Trophoblast cell (in vitro differentiated cells and primary cell): ENCODE results near the gene GRHPR.

ENCODE experiments used
- DNase-seq, 2 donors: peaks; one replicate each; pipeline ENCODE4 v3.0.0-alpha.2; 2016
- H2AFZ ChIP-seq: 2 replicates; pipeline ENCODE4 v1.6.1; 2013; ENCODE audit warnings: low read length, moderate library complexity, mild to moderate bottlenecking; ENCODE audit not compliant: insufficient read depth, poor library complexity
- H2AK5ac ChIP-seq: 2 replicates; pipeline ENCODE4 v1.6.1; 2013; ENCODE audit warnings: mild to moderate bottlenecking, low read length
- H2BK120ac ChIP-seq: 2 replicates; pipeline ENCODE4 v1.6.1; 2013; ENCODE audit warnings: low read length, mild to moderate bottlenecking, moderate library complexity; ENCODE audit not compliant: insufficient read depth, poor library complexity
- H2BK12ac ChIP-seq: 2 replicates; pipeline ENCODE4 v1.6.1; 2013; ENCODE audit warnings: mild to moderate bottlenecking, low read length, moderate library complexity
- H2BK5ac ChIP-seq: 2 replicates; pipeline ENCODE4 v1.6.1; 2013; ENCODE audit warnings: low read length, low read depth, moderate library complexity, mild to moderate bottlenecking; ENCODE audit not compliant: poor library complexity
- H3K14ac ChIP-seq: 2 replicates; pipeline ENCODE4 v1.6.1; 2013; ENCODE audit warnings: mild to moderate bottlenecking, low read length
- H3K18ac ChIP-seq: 2 replicates; pipeline ENCODE4 v1.6.1; 2013; ENCODE audit warnings: mild to moderate bottlenecking, low read length
- H3K23ac ChIP-seq: 2 replicates; pipeline ENCODE4 v1.6.1; 2013; ENCODE audit warnings: low read length
- H3K27ac ChIP-seq: 2 replicates; pipeline ENCODE4 v1.5.1; 2013; ENCODE audit warnings: low read depth, mild to moderate bottlenecking, inconsistent platforms, low read length, moderate library complexity
- H3K27me3 ChIP-seq: 2 replicates; pipeline ENCODE4 v1.6.1; 2013; ENCODE audit warnings: inconsistent platforms, mild to moderate bottlenecking, low read length, moderate library complexity; ENCODE audit not compliant: insufficient read depth
- H3K36me3 ChIP-seq, 2 experiments: 1 replicate in 1 of 2; 2 replicates in 1 of 2; pipeline ENCODE4 v1.6.1; 2013; ENCODE audit warnings: low read length in 2 of 2, mild to moderate bottlenecking in 2 of 2, moderate library complexity in 1 of 2; ENCODE audit not compliant: insufficient read depth in 2 of 2, control insufficient read depth in 1 of 2
- H3K4ac ChIP-seq: 2 replicates; pipeline ENCODE4 v1.6.1; 2013; ENCODE audit warnings: low read depth, mild to moderate bottlenecking, low read length, moderate library complexity
- H3K4me1 ChIP-seq, 2 experiments: 1 replicate in 1 of 2; 2 replicates in 1 of 2; pipeline ENCODE4 v1.6.1; 2013; ENCODE audit warnings: low read length in 2 of 2, mild to moderate bottlenecking in 2 of 2, moderate library complexity in 1 of 2; ENCODE audit not compliant: insufficient read depth in 2 of 2, control insufficient read depth in 1 of 2
- H3K4me2 ChIP-seq: 2 replicates; pipeline ENCODE4 v1.6.1; 2013; ENCODE audit warnings: inconsistent platforms, mild to moderate bottlenecking, low read length, moderate library complexity
- H3K4me3 ChIP-seq: 2 replicates; pipeline ENCODE4 v1.5.1; 2013; ENCODE audit warnings: mild to moderate bottlenecking, low read depth, low read length, inconsistent platforms
- H3K79me1 ChIP-seq: one replicate; pipeline ENCODE4 v1.6.1; 2013; ENCODE audit warnings: low read length
- H3K79me2 ChIP-seq: 2 replicates; pipeline ENCODE4 v1.6.1; 2013; ENCODE audit warnings: low read length, mild to moderate bottlenecking; ENCODE audit not compliant: control insufficient read depth, insufficient read depth, poor library complexity
- H3K9ac ChIP-seq: 2 replicates; pipeline ENCODE4 v1.6.1; 2013; ENCODE audit warnings: mild to moderate bottlenecking, low read length
- H3K9me3 ChIP-seq: 2 replicates; pipeline ENCODE4 v1.6.1; 2013; ENCODE audit warnings: low read depth, mild to moderate bottlenecking, control low read depth, inconsistent platforms, low read length; ENCODE audit not compliant: insufficient read depth
- H4K12ac ChIP-seq: 2 replicates; pipeline ENCODE4 v1.6.1; 2013; ENCODE audit warnings: low read depth, mild to moderate bottlenecking, low read length, moderate library complexity
- H4K8ac ChIP-seq: 2 replicates; pipeline ENCODE4 v1.6.1; 2013; ENCODE audit warnings: low read depth, mild to moderate bottlenecking, low read length, moderate library complexity
- H4K91ac ChIP-seq: one replicate; pipeline ENCODE4 v1.6.1; 2013; ENCODE audit warnings: low read depth, mild to moderate bottlenecking, low read length, moderate library complexity
- WGBS: extraction: QIAGEN DNeasy Blood & Tissue Kit; methylation state at CpG from one replicate; pipeline ENCODE4 v1.1.7; 2013; ENCODE audit warnings: missing lambda C conversion rate; ENCODE audit not compliant: insufficient read length, insufficient coverage; ENCODE audit errors: extremely low coverage; 5-methylcytosine and 5-hydroxymethylcytosine counted together

Gene GRHPR

DNA sequence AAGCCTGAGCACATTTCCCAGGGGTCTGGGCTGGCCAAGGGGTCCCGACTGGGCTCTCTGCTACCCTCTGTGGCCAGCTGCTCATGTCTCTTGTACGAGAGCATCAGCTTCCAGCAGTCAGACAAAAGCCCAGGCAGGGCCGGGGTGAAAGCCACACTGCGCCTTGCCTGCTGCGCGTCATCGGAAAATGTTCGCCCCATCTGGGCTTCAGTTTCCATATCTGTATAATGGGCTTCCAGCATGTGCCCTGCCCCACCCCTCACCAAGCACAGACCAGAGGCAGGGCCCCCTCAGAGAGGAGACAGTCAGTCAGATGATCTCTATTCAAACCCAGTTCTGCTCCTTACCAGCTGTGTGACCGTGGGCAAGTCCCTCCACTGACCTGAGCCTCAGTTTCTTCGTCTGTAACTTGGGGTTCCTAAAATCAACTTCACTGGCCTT is 8.0 kb upstream of the GRHPR start:
- no peaks in the 10 kb centered on the region for H3K9me3 ChIP-seq
- no peaks in the 10 kb centered on the region for H3K79me2 ChIP-seq
- no peak for DNase-seq
- H2BK5ac ChIP-seq, result no peak overlapping the region
- H2AK5ac ChIP-seq, result peak overlapping the region; percentile 10
- H3K79me1 ChIP-seq, result peaks cover 6% of the 10 kb centered on the region
- H4K8ac ChIP-seq, result no peak overlapping the region
- H3K27me3 ChIP-seq, result no peaks in the 10 kb centered on the region
- H3K4me3 ChIP-seq, result no peak overlapping the region
- no peak overlapping the region for H3K4ac ChIP-seq
- no peak overlapping the region for H3K9ac ChIP-seq
- no peak overlapping the region for H3K18ac ChIP-seq
- no peak overlapping the region for H2AFZ ChIP-seq
- peaks cover 12% of the 10 kb centered on the region in 2 experiments for H3K4me1 ChIP-seq
- peak overlapping the region; percentile 46 for H3K4me2 ChIP-seq
- peak overlapping the region; percentile 11 for H3K27ac ChIP-seq
- H2BK120ac ChIP-seq, result no peak overlapping the region
- no peak overlapping the region for H3K23ac ChIP-seq
- peak overlapping the region; percentile 25 for H2BK12ac ChIP-seq
- no CpG with 5 or more reads among the region's 10 CpGs for WGBS
- no peaks in the 10 kb centered on the region for H3K36me3 ChIP-seq
- no peak overlapping the region for H4K91ac ChIP-seq
- H4K12ac ChIP-seq, result no peak overlapping the region
- no peak overlapping the region for H3K14ac ChIP-seq

DNA sequence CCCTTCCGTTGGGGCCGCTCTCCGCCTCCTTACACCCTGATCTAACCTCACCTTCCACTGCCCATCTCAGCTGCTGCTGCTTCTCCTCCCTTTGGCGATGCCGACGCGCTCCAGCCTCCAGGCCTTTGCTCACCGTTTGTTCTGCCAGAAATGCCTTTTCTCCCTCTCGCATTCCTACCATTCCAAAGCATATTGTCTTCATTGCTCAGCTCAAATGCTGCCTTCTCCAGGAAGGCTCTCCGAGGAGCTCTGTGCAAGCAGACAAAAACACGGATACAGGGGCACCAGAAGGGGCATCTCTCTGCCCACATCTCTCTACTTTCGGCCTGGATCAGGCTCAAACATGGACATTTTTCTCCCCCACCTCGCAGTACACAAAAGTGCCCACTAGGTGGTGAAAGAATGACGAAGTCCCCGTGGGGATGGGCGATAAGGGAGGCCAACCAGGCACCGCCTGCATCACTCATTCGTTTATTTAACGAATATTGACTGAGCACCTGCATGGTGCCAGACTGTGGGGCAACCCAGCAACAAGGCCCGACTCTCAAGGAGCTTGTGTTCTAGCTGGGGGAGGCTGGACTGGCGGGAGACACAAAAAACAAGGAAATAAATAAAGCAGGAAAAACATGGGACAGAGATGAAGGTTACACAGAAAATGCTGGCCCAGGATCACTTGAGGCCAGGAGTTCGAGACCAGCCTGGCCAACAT is 7.3 kb upstream of the GRHPR start:
- WGBS, result no CpG with 5 or more reads among the region's 22 CpGs
- H3K79me1 ChIP-seq, result peaks cover 6% of the 10 kb centered on the region
- H4K91ac ChIP-seq, result no peak overlapping the region
- H3K79me2 ChIP-seq, result no peaks in the 10 kb centered on the region
- no peak overlapping the region for H3K4ac ChIP-seq
- H3K9ac ChIP-seq, result no peak overlapping the region
- peak overlapping the region; percentile 38 for H3K27ac ChIP-seq
- no peaks in the 10 kb centered on the region for H3K9me3 ChIP-seq
- no peak overlapping the region for H3K23ac ChIP-seq
- H4K8ac ChIP-seq, result no peak overlapping the region
- H3K4me1 ChIP-seq, result peaks cover 12% of the 10 kb centered on the region in 2 experiments
- peak; percentile 74 to 91 for DNase-seq
- peak overlapping the region; percentile 27 for H2BK120ac ChIP-seq
- H3K36me3 ChIP-seq, result no peaks in the 10 kb centered on the region
- no peak overlapping the region for H3K18ac ChIP-seq
- H2AK5ac ChIP-seq, result no peak overlapping the region
- peak overlapping the region; percentile 46 for H3K4me2 ChIP-seq
- H2BK12ac ChIP-seq, result peak overlapping the region; percentile 8
- no peak overlapping the region for H3K14ac ChIP-seq
- H3K27me3 ChIP-seq, result no peaks in the 10 kb centered on the region
- no peak overlapping the region for H3K4me3 ChIP-seq
- H4K12ac ChIP-seq, result no peak overlapping the region
- no peak overlapping the region for H2BK5ac ChIP-seq
- H2AFZ ChIP-seq, result no peak overlapping the region

DNA sequence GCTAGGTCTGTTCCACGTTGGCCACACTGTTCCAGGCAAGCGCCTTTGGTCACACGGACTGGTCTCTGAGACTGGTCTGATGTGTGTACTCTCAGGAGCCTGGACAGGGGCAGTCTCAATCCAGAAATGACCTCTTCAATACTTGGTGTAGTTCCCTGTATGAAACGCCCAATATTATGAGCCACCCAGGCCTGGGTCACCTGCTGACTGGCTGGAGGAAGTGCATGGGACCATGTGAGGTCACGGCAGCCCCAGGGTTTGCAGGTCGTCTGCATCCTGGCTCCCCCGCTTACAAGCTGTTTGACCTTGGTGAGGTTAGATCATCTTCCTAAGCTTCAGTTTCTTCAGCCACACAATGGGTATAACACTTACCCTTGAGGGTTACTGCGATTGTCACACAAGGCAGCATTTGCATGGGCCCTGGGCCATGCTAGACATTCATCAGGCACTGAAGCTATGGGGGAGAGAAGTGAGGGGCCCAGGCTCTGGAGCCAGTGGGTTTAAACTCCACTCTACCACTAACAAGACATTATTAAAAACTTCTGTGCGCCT is 5.2 kb upstream of the GRHPR start:
- no CpG with 5 or more reads among the region's 9 CpGs for WGBS
- Histone ChIP-seq H3K4ac (no peak overlapping the region), H2AFZ (no peak overlapping the region), H4K8ac (no peak overlapping the region), H3K79me1 (peaks cover 7% of the 10 kb centered on the region), H3K36me3 (no peaks in the 10 kb centered on the region), H2BK120ac (no peak overlapping the region), H3K27ac (no peak overlapping the region), H3K9ac (no peak overlapping the region), H2BK12ac (no peak overlapping the region), H4K12ac (no peak overlapping the region), H2AK5ac (no peak overlapping the region), H3K9me3 (no peaks in the 10 kb centered on the region), H3K27me3 (no peaks in the 10 kb centered on the region), H4K91ac (no peak overlapping the region), H3K4me2 (no peak overlapping the region), H3K4me3 (no peak overlapping the region), H3K14ac (peak overlapping the region; percentile 9), H2BK5ac (no peak overlapping the region), H3K23ac (no peak overlapping the region), H3K18ac (no peak overlapping the region), H3K4me1 (peaks cover 12 to 14% of the 10 kb centered on the region in 2 experiments), H3K79me2 (peaks cover 1% of the 10 kb centered on the region)
- no peak for DNase-seq

DNA sequence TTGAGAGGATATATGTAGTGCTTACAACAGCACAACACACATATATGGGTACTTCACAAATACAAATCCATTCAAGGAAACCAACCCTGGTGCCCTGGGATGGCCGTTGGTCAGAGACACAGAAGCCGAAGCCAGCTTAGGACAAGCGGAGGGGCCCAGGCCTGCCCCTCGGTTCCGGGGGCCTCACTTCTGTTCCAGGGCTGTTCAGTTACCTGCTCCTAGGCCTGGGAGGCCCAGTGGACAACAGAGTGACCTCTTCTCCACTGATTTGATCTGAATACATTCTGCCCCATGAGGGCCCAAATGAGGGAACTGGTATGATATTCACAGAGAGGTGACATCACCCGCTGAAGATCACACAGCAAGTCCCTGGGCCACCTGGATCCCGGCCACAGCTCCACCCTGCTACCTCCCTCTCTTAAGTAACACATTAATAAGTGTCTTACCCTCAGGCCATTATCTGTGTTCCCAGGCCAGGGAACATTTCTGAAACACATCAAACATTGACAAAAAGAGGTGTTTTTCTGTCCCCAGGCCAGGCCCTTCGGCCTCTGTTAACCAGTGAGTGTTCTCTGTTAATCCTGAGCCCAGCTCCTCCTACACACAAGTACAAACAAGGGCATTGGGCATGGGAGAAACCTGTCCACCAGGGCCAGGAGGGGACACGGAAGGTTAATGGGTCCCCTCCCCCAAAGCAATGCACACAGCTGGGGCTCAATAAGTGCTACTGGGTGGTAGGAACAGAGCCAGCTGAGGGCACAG is 4.5 kb upstream of the GRHPR start:
- no peak overlapping the region for H3K4me3 ChIP-seq
- no peak overlapping the region for H2BK120ac ChIP-seq
- H3K4me2 ChIP-seq, result no peak overlapping the region
- peaks cover 12% of the 10 kb centered on the region for H3K79me1 ChIP-seq
- H3K79me2 ChIP-seq, result peaks cover 6% of the 10 kb centered on the region
- no peak overlapping the region for H3K23ac ChIP-seq
- H4K12ac ChIP-seq, result no peak overlapping the region
- H2BK12ac ChIP-seq, result no peak overlapping the region
- no peak overlapping the region for H3K4ac ChIP-seq
- H4K8ac ChIP-seq, result no peak overlapping the region
- no peak overlapping the region for H3K9ac ChIP-seq
- H3K9me3 ChIP-seq, result no peaks in the 10 kb centered on the region
- no peak overlapping the region for H2BK5ac ChIP-seq
- DNase-seq, result peak; percentile 82 to 92
- no peak overlapping the region for H3K18ac ChIP-seq
- H4K91ac ChIP-seq, result no peak overlapping the region
- no peak overlapping the region for H3K14ac ChIP-seq
- H2AK5ac ChIP-seq, result peak overlapping the region; percentile 24
- no peak overlapping the region for H2AFZ ChIP-seq
- H3K27me3 ChIP-seq, result no peaks in the 10 kb centered on the region
- H3K27ac ChIP-seq, result no peak overlapping the region
- no CpG with 5 or more reads among the region's 9 CpGs for WGBS
- no peaks in the 10 kb centered on the region for H3K36me3 ChIP-seq
- H3K4me1 ChIP-seq, result peaks cover 8 to 11% of the 10 kb centered on the region in 2 experiments
